Neural cell (in vitro differentiated cells): ENCODE data around the gene PRKCA. TPM values are rescaled to one million over a fixed set of nuclear protein-coding genes. Genes with fewer than 3 reads are reported as not detected.

Source experiments
- H2AFZ ChIP-seq: fragments of 200-600, 300-800 bp; sonication (generic), shearing (Covaris generic); 2 replicates; pipeline ENCODE4 v1.6.0; 2014; ENCODE audit warnings: low read depth, mild to moderate bottlenecking, antibody characterized with exemption, low read length, moderate library complexity
- H3F3A ChIP-seq: fragments of 200-600 bp; shearing (Covaris generic); 2 replicates; pipeline ENCODE4 v1.6.1; 2016; ENCODE audit warnings: mild to moderate bottlenecking, moderate library complexity, mixed read lengths, antibody characterized with exemption, low read length; ENCODE audit not compliant: insufficient read depth, poor library complexity, severe bottlenecking
- H3K27ac ChIP-seq: fragments of 200-600, 300-800 bp; sonication (generic), shearing (Covaris generic); 2 replicates; pipeline ENCODE4 v1.5.1; 2014; ENCODE audit warnings: mild to moderate bottlenecking, low read length, moderate library complexity
- H3K27me3 ChIP-seq: fragments of 300-800, 200-600 bp; sonication (generic), shearing (Covaris generic); 2 replicates; pipeline ENCODE4 v1.6.0; 2014; ENCODE audit warnings: mild to moderate bottlenecking, low read depth, low read length, moderate library complexity; ENCODE audit not compliant: insufficient read depth
- H3K36me3 ChIP-seq: fragments of 300-800, 200-600 bp; sonication (generic), shearing (Covaris generic); 2 replicates; pipeline ENCODE4 v1.5.1; 2014; ENCODE audit warnings: mild to moderate bottlenecking, antibody characterized with exemption, low read length, moderate library complexity; ENCODE audit not compliant: insufficient read depth
- H3K4me2 ChIP-seq: fragments of 300-800, 200-600 bp; sonication (generic), shearing (Covaris generic); 2 replicates; pipeline ENCODE4 v1.6.0; 2014; ENCODE audit warnings: mild to moderate bottlenecking, low read length
- H3K4me3 ChIP-seq: fragments of 300-800, 200-600 bp; sonication (generic), shearing (Covaris generic); 2 replicates; pipeline ENCODE4 v1.5.1; 2014; ENCODE audit warnings: mild to moderate bottlenecking, low read length, moderate library complexity
- H3K79me2 ChIP-seq: fragments of 200-600 bp; shearing (Covaris generic); replicated peaks from 2 replicates; pipeline ENCODE4 v1.6.0; 2014; ENCODE audit warnings: mild to moderate bottlenecking, low read length, moderate library complexity; ENCODE audit not compliant: insufficient read depth
- H3K9ac ChIP-seq: fragments of 300-800, 200-600 bp; sonication (generic), shearing (Covaris generic); 2 replicates; pipeline ENCODE4 v1.6.1; 2016; ENCODE audit warnings: mild to moderate bottlenecking, low read length, mixed read lengths
- H3K9me2 ChIP-seq: fragments of 200-600 bp; shearing (Covaris generic); 2 replicates; pipeline ENCODE4 v1.6.1; 2016; ENCODE audit warnings: mild to moderate bottlenecking, low read length, mixed read lengths; ENCODE audit not compliant: insufficient read depth
- H3K9me3 ChIP-seq: fragments of 200-600, 300-800 bp; sonication (generic), shearing (Covaris generic); 2 replicates; pipeline ENCODE4 v1.6.1; 2016; ENCODE audit warnings: mild to moderate bottlenecking, mixed run types, low read length, moderate library complexity, mixed read lengths
- H4K20me1 ChIP-seq: fragments of 200-600 bp; shearing (Covaris generic); 2 replicates; pipeline ENCODE4 v1.6.1; 2016; ENCODE audit warnings: mild to moderate bottlenecking, mixed run types; ENCODE audit not compliant: insufficient read depth
- CTCF ChIP-seq: fragments of 450-650 bp; IDR thresholded peaks from 2 replicates; pipeline ENCODE4 v1.5.1; 2014; ENCODE audit warnings: antibody characterized with exemption, mild to moderate bottlenecking, moderate library complexity; ENCODE audit not compliant: poor library complexity, severe bottlenecking
- EP300 ChIP-seq: fragments of 450-650 bp; conservative IDR thresholded peaks from 2 replicates; pipeline ENCODE4 v1.6.1; 2014; ENCODE audit warnings: antibody characterized with exemption, mild to moderate bottlenecking, moderate library complexity; ENCODE audit not compliant: poor library complexity, severe bottlenecking
- EZH2 ChIP-seq: fragments of 200-600, 300-800 bp; shearing (Covaris generic), sonication (generic); IDR thresholded peaks from 2 replicates; pipeline ENCODE4 v1.6.1; 2014; ENCODE audit warnings: antibody characterized with exemption, low read length, borderline replicate concordance, mild to moderate bottlenecking; ENCODE audit not compliant: insufficient read depth, poor library complexity, severe bottlenecking
- MXI1 ChIP-seq: fragments of 450-650 bp; conservative IDR thresholded peaks from 2 replicates; pipeline ENCODE4 v1.6.1; 2014; ENCODE audit warnings: antibody characterized with exemption, mild to moderate bottlenecking; ENCODE audit not compliant: poor library complexity, severe bottlenecking
- POLR2AphosphoS5 ChIP-seq: IDR thresholded peaks from 2 replicates; pipeline ENCODE4 v1.6.1; 2012
- RAD21 ChIP-seq: fragments of 450-650 bp; conservative IDR thresholded peaks from 2 replicates; pipeline ENCODE4 v1.6.1; 2014; ENCODE audit warnings: antibody characterized with exemption, mild to moderate bottlenecking, moderate library complexity
- REST ChIP-seq: IDR thresholded peaks from 2 replicates; pipeline ENCODE4 v1.6.1; 2012; ENCODE audit warnings: borderline replicate concordance
- SMC3 ChIP-seq: fragments of 450-650 bp; conservative IDR thresholded peaks from 2 replicates; pipeline ENCODE4 v1.6.1; 2014; ENCODE audit warnings: antibody characterized with exemption, mild to moderate bottlenecking, moderate library complexity; ENCODE audit not compliant: poor library complexity
- TAF1 ChIP-seq: IDR thresholded peaks from 2 replicates; pipeline ENCODE4 v1.6.1; 2012; ENCODE audit warnings: low read depth
- polyA plus RNA-seq: library from polyadenylated mRNA; depleted of rRNA; stranded (reverse); fragments of >200 nt; gene quantifications from 2 replicates; pipeline ENCODE4 v1.2.3, GENCODE V29; 2014

Gene PRKCA
- polyA plus RNA-seq, 1 donor from 2014 or later, result 5.9 TPM

DNA sequence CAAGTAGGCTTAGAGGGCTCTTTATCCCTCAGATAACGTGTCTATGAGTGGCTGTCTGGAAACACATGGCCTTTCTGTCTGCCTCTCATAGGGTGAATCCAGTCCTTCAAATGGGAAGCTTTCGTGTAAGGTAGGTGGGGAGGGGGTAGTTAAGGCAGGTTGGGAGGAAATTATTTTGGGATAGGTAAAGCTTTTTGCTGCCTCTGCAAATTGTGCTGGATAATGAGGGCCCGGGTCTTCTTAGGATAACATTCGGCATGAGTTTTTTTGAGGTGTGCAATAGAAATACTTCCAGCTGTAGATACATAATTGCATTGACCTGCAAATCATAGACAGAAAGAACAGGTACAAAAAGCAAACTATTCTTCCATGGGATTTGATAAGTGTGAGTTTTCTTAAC lies 189.7 kb downstream of the PRKCA start:
- no peak overlapping the region for H3K4me2 ChIP-seq
- no peak overlapping the region for H3K9ac ChIP-seq
- H4K20me1 ChIP-seq, result no peaks in the 10 kb centered on the region
- H3K9me2 ChIP-seq, result no peaks in the 10 kb centered on the region
- no peaks in the 10 kb centered on the region for H3K9me3 ChIP-seq
- H3F3A ChIP-seq, result no peaks in the 10 kb centered on the region
- H3K27ac ChIP-seq, result peak overlapping the region; percentile 46
- no peaks in the 10 kb centered on the region for H3K79me2 ChIP-seq
- peak overlapping the region; percentile 28 for H3K4me3 ChIP-seq
- TF ChIP-seq TAF1 (no peak), SMC3 (no peak), EZH2 (no peak), EP300 (no peak), MXI1 (no peak), RAD21 (no peak), REST (no peak), CTCF (no peak), POLR2AphosphoS5 (no peak)
- no peaks in the 10 kb centered on the region for H3K36me3 ChIP-seq
- H3K27me3 ChIP-seq, result no peaks in the 10 kb centered on the region
- no peak overlapping the region for H2AFZ ChIP-seq

- Histone ChIP-seq H3K9ac (peak overlapping the region; percentile 30), H3F3A (no peaks in the 10 kb centered on the region), H3K79me2 (no peaks in the 10 kb centered on the region), H2AFZ (no peak overlapping the region), H3K27ac (peak overlapping the region; percentile 46), H3K4me2 (no peak overlapping the region), H3K27me3 (no peaks in the 10 kb centered on the region), H3K9me2 (no peaks in the 10 kb centered on the region), H4K20me1 (no peaks in the 10 kb centered on the region), H3K36me3 (no peaks in the 10 kb centered on the region), H3K9me3 (no peaks in the 10 kb centered on the region), H3K4me3 (peak overlapping the region; percentile 28)
- TF ChIP-seq MXI1 (no peak), POLR2AphosphoS5 (peak; percentile 33), RAD21 (peak; percentile 12)
Measured at GRCh38 chr17:66492561-66493005, 190.2 kb downstream of the PRKCA start.
